ENCODE results near the gene SAMHD1.
A peak's percentile ranks its signal among the peaks of the same experiment; 100 is the strongest.
"Not testable (repeated sequence)": the region's sequence is repeated elsewhere in the genome, so short reads cannot be mapped to it uniquely, and the experiment has no call there.

The SAMHD1 gene

DNA sequence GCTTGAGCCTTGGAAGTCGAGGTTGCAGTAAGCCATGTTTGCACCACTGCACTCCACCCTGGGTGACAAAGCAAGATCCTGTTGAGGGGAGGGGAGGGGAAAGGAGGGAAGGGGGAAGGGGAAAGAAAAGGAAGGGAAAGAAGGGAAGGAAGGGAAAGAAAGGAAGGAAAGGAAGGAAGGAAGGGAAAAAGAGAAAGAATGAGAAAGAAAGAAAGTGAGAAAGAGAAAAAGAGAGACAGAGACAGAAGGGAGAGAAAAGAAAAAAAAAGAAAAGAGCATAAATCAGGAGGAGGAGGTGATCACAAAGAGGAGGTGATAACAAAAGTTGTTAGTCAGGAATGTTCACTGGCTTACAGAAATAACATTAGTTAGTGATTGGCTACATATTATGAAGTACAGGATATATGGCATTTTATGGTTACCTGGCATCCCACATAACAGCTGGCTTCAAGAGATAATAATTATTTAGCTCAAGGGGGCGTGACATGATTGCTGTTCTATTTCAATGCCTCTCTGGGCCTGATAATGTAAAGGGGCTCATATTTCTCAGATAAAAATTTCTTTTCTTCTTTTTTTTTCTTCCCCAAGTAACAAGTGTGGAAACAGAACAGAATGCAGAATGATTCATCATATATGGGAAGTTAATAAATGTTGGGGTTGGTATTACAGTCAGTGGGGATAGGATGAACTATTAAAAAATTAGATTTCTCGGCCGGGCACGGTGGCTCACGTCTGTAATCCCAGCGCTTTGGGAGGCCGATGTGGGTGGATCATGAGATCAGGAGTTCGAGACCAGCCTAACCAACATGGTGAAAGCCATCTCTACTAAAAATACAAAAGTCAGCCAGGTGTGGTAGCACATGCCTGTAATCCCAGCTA, 27.1 kb downstream of the SAMHD1 start:
- no peak for DNase-seq (ENCODE audit: low read depth, low spot score)

GRCh38 chr20:36920334-36920730, 31.2 kb downstream of the SAMHD1 start:
- DNase-seq (ENCODE audit: low read depth, low spot score) = no peak
- no peak overlapping the region for H3K4me3 ChIP-seq (ENCODE audit: low read length)

More for the DNA sequence above, 27.1 kb downstream of the SAMHD1 start:
- no peak overlapping the region for H3K4me3 ChIP-seq (ENCODE audit: low read length)

- peak; percentile 62 for DNase-seq (ENCODE audit: low read depth, low spot score)
- H3K4me3 ChIP-seq (ENCODE audit: low read length) = no peak overlapping the region
Measured at GRCh38 chr20:36919715-36920333, 31.7 kb downstream of the SAMHD1 start.

- no peak overlapping the region for H3K4me3 ChIP-seq (ENCODE audit: low read length)
- DNase-seq (ENCODE audit: low read depth, low spot score) = no peak
Measured at GRCh38 chr20:36917943-36918342, 33.6 kb downstream of the SAMHD1 start.

DNA sequence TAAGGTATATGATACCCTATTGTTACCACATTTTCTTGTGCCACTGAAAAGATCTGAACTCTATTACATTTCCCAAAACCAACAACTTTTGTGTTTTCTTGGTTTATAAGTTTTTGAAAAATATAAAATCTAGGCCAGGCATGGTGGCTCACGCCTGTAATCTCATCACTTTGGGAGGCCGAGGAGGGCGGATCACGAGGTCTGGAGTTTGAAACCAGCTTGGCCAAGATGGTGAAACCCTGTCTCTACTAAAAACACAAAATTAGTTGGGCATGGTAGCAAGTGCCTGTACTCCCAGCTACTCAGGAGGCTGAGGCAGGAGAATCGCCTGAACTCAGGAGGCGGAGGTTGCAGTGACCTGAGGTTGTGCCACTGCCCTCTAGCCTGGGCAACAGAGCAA, 34.3 kb downstream of the SAMHD1 start:
- DNase-seq (ENCODE audit: low read depth, low spot score) = no peak
- H3K4me3 ChIP-seq (ENCODE audit: low read length) = no peak overlapping the region

DNA sequence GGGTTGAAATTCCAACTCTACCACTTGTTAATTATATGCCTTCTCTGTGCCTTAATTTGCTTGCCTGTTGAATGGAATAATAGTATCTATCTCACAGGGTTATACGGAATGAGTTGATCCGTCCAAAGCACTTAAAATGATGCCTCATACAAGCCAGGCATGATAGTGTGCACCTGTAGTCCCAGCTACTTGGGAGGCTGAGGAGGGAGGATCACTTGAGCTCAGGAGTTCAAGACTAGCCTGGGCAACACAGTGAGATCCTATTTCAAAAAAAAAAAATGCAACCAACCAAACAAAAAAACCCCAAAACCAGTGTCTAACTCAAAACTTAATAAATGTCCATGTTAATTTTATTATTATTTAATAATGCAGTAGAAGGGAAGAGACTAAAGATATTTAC, 35.3 kb downstream of the SAMHD1 start:
- DNase-seq (ENCODE audit: low read depth, low spot score) = no peak
- no peak overlapping the region for H3K4me3 ChIP-seq (ENCODE audit: low read length)

DNA sequence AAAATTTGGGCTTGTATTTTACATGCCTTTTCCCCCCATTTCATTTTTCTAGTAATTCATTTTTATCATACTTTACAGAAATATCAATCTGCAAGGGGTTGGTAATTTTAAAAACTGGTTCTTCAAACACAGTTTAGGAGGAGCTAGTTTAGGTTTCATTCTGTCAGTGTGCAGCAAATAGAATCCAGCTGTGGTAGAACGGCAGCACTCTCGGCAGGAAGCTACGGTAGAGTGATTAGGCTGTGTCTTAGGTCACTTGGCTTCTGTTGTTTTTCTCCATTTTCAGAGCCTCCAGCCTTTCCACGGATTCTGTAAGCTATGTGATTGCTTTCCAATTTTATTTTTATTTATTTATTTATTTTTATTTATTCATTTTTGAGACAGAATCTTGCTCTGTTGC, 42.9 kb downstream of the SAMHD1 start:
- no peak for DNase-seq (ENCODE audit: low read depth, low spot score)
- H3K4me3 ChIP-seq (ENCODE audit: low read length) = no peak overlapping the region

GRCh38 chr20:36906086-36906485, 45.4 kb downstream of the SAMHD1 start:
- H3K4me3 ChIP-seq (ENCODE audit: low read length); DNase-seq (ENCODE audit: low read depth, low spot score): not testable (repeated sequence)

GRCh38 chr20:36905566-36905965, 45.9 kb downstream of the SAMHD1 start:
- not testable (repeated sequence) for DNase-seq (ENCODE audit: low read depth, low spot score); H3K4me3 ChIP-seq (ENCODE audit: low read length)

- DNase-seq (ENCODE audit: low read depth, low spot score) = peak; percentile 51
Measured at GRCh38 chr20:36904690-36905089, 46.8 kb downstream of the SAMHD1 start.

GRCh38 chr20:36895036-36895435, 56.5 kb downstream of the SAMHD1 start:
- no peak overlapping the region for H3K4me3 ChIP-seq (ENCODE audit: low read length)
- no peak for DNase-seq (ENCODE audit: low read depth, low spot score)

More at GRCh38 chr20:36904690-36905089, 46.8 kb downstream of the SAMHD1 start:
- H3K4me3 ChIP-seq (ENCODE audit: low read length) = no peak overlapping the region

GRCh38 chr20:36893801-36894200, 57.7 kb downstream of the SAMHD1 start:
- DNase-seq (ENCODE audit: low read depth, low spot score) = no peak
- H3K4me3 ChIP-seq (ENCODE audit: low read length) = no peak overlapping the region

GRCh38 chr20:36891211-36891610, 60.3 kb downstream of the SAMHD1 start:
- H3K4me3 ChIP-seq (ENCODE audit: low read length) = no peak overlapping the region

GRCh38 chr20:36890586-36890985, 60.9 kb downstream of the SAMHD1 start:
- no peak overlapping the region for H3K4me3 ChIP-seq (ENCODE audit: low read length)
- no peak for DNase-seq (ENCODE audit: low read depth, low spot score)

More at GRCh38 chr20:36891211-36891610, 60.3 kb downstream of the SAMHD1 start:
- no peak for DNase-seq (ENCODE audit: low read depth, low spot score)

DNA sequence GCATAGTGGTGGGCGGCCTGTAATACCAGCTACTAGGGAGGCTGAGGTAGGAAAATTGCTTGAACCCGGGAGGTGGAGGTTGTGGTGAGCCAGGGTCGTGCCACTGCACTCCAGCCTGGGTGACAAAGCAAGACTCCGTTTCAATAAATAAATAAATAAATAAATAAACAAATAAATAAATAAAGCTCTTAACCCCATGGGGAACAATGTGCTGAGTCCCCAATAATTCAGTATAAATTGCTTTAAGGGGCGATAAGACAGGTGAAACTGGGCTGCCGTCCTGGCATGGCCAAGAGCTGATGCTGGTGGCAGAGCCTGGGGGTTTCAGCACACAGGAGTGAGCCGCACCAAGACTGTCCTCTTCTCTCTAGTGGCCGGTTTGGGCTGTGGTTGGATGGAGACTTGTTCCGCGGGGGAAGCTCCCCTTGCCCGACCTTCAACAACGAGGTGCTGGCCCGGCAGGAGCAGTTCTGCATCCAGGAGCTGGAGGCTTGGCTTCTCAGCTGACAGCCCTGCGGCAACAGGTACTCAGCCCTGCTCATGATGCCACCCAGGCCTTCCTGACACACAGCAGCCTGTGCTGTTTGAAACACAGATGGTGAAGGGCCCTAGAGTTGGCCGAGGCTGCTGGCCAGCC, 62.5 kb downstream of the SAMHD1 start:
- H3K4me3 ChIP-seq (ENCODE audit: low read length) = no peak overlapping the region
- no peak for DNase-seq (ENCODE audit: low read depth, low spot score)

DNA sequence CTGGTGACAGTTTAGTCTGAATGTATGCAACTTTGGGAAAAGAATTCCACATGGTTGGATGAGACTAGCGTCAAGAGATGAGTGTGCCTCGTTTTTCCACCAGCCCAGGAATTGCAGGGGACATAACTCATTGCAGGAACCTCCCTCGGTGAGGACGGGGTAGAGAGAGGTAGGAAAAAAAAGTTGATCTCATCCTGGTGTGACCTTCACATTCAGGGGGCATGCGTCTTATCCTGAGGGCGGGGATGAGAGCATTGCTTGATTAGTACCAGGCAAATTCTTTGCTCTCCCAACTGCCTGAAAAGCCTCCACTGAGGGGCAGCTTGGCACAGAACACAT, 63.8 kb downstream of the SAMHD1 start:
- no peak overlapping the region for H3K4me3 ChIP-seq (ENCODE audit: low read length)
- DNase-seq (ENCODE audit: low read depth, low spot score) = no peak

DNA sequence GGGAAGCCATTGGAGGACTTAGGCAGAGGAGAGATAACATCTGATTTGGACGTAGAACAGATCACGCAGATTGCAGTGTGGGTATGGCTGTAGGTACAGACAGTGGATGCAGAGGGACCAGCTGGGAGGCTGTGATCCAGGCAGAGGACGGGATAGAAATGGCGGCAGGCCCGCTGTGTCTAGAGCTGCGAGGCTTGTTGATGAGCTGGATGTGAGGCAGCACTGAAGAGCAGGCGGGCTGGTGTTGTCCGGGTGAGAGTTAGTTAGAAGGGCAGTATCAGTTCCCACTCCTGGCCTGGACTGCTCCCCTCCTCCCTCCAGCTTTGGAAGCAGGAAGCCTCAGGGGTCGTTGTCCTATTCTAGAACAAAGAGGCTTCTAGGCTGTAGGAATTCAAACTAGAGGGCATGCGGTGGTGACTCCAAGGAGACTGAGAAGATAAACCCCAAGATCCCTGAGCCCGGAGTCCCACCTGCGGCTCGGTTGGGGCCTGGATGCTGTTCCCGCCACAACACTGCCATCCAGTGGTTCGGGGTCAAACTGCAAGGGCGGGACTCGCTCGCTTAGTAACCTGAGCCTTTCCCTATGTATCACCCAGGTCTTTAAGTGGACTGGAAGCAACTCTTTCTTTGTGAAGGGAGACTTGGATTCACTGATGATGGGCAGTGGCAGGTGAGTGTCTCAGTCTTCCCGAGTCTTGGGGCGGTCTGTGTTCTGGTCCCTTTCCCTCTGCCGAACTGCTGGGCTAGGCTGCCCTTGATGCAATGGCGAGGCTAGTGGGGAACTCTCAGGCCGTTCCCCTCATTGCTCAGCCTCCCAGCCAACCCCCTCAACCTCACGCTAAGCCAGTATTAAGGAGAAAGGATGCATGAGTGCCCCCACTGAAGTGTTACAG, 64.4 kb downstream of the SAMHD1 start:
- peak; percentile 62 for DNase-seq (ENCODE audit: low read depth, low spot score)
- no peak overlapping the region for H3K4me3 ChIP-seq (ENCODE audit: low read length)

- no peak for DNase-seq (ENCODE audit: low read depth, low spot score)
- H3K4me3 ChIP-seq (ENCODE audit: low read length) = no peak overlapping the region
Measured at GRCh38 chr20:36885356-36885755, 66.2 kb downstream of the SAMHD1 start.

- no peak for DNase-seq (ENCODE audit: low read depth, low spot score)
- no peak overlapping the region for H3K4me3 ChIP-seq (ENCODE audit: low read length)
Measured at GRCh38 chr20:36883977-36884535, 67.5 kb downstream of the SAMHD1 start.

Measured in Jurkat, Clone E6-1 (cell line).